Panc1 (cell line): ENCODE data around the gene CXCR6. TPM values are rescaled to one million over a fixed set of nuclear protein-coding genes. Genes with fewer than 3 reads are reported as not detected.

Experiments
- total RNA-seq: library from RNA; stranded (reverse); gene quantifications from one replicate; pipeline ENCODE4 v1.2.1, GENCODE V29; 2021; ENCODE audit not compliant: unreplicated experiment

Gene CXCR6
- total RNA-seq, 1 experiment from 2014 or later, result not detected

Other genes starting within 250 kb of the CXCR6 start
- gene SLC6A20, start 146.9 kb upstream of the CXCR6 start, total RNA-seq, result 0.28 TPM
- gene LZTFL1, start 101.3 kb upstream of the CXCR6 start, total RNA-seq, result 12.3 TPM
- gene CCR9, start 56.9 kb upstream of the CXCR6 start, total RNA-seq, result not detected
- 8.7 TPM for gene FYCO1, start 52.4 kb downstream of the CXCR6 start, total RNA-seq
- gene XCR1, start 84.0 kb downstream of the CXCR6 start, total RNA-seq, result not detected